ENCODE results near the gene ANKRD26.

Gene ANKRD26

GRCh38 chr10:27019827-27020226 lies 80.5 kb downstream of the ANKRD26 start:
- no peak for DNase-seq

- no peak for DNase-seq
Observed at GRCh38 chr10:26997610-26998009, 102.7 kb downstream of the ANKRD26 start.

- no peak for DNase-seq
Observed at GRCh38 chr10:26994743-26995142, 105.6 kb downstream of the ANKRD26 start.

GRCh38 chr10:26987851-26988250 lies 112.4 kb downstream of the ANKRD26 start:
- no peak for DNase-seq

- DNase-seq = no peak
Observed at GRCh38 chr10:26983156-26983555, 117.1 kb downstream of the ANKRD26 start.

- DNase-seq = no peak
Observed at GRCh38 chr10:26982058-26982457, 118.2 kb downstream of the ANKRD26 start.

GRCh38 chr10:26981232-26981824 lies 119.0 kb downstream of the ANKRD26 start:
- no peak for DNase-seq

- DNase-seq = no peak
Observed at GRCh38 chr10:26978519-26978918, 121.8 kb downstream of the ANKRD26 start.

GRCh38 chr10:26977635-26978034 lies 122.7 kb downstream of the ANKRD26 start:
- no peak for DNase-seq

GRCh38 chr10:26970667-26971066 lies 129.6 kb downstream of the ANKRD26 start:
- no peak for DNase-seq

- DNase-seq = no peak
Observed at GRCh38 chr10:26969145-26969926, 131.0 kb downstream of the ANKRD26 start.

GRCh38 chr10:26962835-26963234 lies 137.5 kb downstream of the ANKRD26 start:
- no peak for DNase-seq

GRCh38 chr10:26960308-26960707 lies 140.0 kb downstream of the ANKRD26 start:
- no peak for DNase-seq

- DNase-seq = no peak
Observed at GRCh38 chr10:26959841-26960240, 140.5 kb downstream of the ANKRD26 start.
